SK-MEL-5 (cell line): ENCODE results near the gene SUSD6. TPM values are rescaled to one million over a fixed set of nuclear protein-coding genes. Genes with fewer than 3 reads are reported as not detected.
A peak's percentile ranks its signal among the peaks of the same experiment; 100 is the strongest.
"Not testable (repeated sequence)": the region's sequence is repeated elsewhere in the genome, so short reads cannot be mapped to it uniquely, and the experiment has no call there.

Experiments used
- DNase-seq: peaks from one replicate; pipeline ENCODE4 v3.0.0-alpha.2; 2016; ENCODE audit warnings: low read depth, low spot score
- in situ Hi-C: cut with HindIII; loops from 2 replicates; pipeline ENCODE4 v1.10.0; 2016; ENCODE audit warnings: low sequenced_read_pairs, high pct_unique_total_duplicates, low pct_unique_long_range_greater_than_20kb
- total RNA-seq: library from RNA; depleted of rRNA; stranded (reverse); fragments of >200 nt; shearing (Covaris generic); gene quantifications from 2 replicates; pipeline ENCODE4 v1.2.3, GENCODE V29; 2014

SUSD6 gene
- total RNA-seq, 1 experiment from 2014 or later, result 3.5 TPM

DNA sequence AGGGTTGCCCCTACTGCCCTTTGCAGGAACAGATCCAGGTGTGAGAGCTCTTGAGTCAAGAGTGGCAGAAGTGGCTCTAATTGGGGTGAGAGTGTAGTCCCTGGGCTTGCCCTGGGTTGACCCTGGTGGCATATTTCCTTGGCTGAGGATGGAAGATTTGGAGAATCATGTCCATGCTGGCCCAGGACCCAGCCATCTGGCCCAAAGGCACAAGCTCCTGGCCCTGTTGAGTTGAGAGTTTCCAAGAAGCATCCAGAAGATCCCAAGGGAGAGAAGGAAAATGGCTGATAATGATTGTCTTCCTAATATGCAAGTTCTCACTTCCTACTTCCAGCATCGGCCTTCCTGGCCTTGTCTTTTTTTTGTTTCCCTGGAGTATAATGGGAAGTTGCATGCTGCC lies 100.1 kb downstream of the SUSD6 start:
- in situ Hi-C loops, result no loop called here
- no peak for DNase-seq

DNA sequence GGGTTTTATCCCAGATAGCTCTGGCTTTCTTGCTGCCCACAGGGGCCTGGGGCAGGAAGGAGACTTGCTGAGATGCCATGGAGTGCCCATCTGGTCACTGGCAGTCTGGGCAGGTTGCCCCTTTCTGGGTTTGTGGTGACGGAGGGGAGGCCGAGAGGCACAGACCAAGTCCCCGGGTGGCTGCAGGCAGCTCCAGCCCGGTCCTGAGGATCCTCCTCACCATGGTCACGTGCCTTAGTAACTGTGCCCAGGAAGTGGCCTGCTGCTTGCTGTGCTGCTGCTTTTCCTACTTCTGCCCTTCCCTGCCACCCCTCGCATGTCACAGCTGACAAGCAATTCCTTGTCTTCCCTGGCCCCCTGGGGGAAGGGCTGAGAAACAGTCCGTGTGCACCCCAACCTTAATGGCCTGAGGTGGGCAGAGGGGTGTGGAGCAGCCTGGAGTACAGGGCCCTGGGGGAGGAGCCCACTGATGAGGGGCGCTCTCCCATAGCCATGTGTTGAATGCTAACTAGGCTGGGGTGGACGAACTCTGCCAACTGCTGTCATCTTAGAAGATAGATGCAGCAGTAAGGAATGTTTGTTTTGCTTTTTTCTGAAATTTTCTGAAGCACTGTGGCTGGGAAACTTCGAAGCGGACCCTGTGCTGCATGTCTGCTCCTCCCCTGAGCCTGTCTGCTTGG lies 100.6 kb downstream of the SUSD6 start:
- in situ Hi-C loops, result no loop called here
- DNase-seq, result no peak

DNA sequence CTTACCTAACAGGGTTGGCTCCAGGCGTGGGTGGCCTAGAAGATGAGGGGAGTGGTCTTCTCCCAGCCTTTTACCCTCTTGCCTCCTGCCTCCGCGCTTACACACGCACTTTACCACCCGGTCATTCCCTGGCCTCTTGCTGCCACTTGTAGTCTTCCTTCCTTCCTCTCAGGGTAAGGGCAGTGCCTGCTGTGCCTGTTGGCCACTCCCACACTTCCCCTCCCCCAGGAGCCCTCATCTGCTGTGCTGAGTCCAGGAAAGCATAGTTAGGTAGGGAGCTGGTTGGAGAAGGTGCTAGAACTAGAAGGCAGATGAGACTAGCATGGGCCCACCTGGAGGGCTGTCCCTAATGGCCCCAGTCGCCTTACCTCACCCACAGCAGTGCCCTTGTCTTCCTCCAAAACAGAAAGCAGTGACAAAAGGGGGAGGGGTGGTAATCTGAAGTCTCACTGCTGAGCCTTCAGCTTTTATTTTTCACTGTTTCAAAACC lies 101.2 kb downstream of the SUSD6 start:
- DNase-seq, result peak; percentile 22
- in situ Hi-C loops, result no loop called here

DNA sequence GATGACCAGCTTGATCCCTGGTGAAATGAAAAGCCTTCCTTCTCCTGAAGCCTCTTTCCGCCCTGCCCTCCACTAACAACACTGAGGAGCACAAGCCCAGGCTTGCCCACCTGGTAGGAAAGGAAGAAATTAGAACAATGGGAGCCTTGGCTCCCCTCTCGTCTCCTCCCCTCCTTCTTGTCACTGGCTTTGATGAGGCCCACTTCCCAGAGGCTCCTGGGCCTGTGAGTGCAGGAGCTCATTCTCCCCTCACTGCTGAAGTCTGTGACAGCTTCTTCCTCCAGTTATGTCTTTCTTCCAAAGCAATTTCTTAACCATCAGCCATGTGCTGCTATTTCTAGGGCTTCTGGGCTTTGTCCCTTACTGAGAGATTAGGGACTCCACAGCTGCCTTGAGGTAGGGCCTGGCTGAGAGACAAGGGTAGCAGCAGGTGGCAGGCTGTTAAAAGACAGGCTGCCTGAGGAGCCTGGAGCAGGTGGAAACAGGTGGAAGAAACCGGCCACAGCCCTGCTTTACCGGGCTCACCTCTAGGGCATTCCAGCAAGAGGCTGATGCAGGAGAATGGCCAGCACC lies 101.9 kb downstream of the SUSD6 start:
- DNase-seq, result no peak
- in situ Hi-C loops, result no loop called here

DNA sequence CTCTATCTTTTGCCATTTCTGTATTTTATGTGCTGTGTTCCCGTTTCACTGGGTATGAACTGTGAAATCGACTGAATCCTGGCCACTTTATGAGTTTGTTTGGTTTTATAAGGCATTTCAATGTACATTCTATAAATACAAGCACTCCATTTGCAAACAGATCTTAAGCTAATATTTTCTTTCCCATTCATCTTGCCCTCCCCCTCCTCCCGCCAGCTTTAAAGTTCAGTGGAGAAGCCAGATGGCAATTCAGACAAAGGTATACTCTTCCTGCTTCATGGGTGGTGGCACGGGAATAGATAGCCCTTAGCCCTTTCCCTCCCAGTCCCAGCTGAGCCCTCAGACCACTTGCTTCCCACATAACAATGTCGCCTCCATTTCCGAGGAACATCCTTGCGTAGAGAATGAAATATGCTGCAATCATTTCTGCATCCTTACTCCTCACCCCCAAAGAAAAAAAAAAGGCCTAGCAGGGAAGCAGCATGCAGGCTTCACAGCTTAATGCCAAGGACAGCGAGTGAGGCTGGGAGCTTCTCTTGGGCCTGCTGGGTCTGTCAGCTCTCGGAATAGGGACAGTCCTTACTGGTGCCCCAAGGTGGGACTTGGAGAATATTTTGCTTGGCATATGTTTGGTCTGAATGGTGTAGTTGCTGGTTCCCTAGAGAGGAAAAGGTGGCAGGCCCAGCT lies 102.7 kb downstream of the SUSD6 start:
- DNase-seq, result no peak
- in situ Hi-C loops, result no loop called here

DNA sequence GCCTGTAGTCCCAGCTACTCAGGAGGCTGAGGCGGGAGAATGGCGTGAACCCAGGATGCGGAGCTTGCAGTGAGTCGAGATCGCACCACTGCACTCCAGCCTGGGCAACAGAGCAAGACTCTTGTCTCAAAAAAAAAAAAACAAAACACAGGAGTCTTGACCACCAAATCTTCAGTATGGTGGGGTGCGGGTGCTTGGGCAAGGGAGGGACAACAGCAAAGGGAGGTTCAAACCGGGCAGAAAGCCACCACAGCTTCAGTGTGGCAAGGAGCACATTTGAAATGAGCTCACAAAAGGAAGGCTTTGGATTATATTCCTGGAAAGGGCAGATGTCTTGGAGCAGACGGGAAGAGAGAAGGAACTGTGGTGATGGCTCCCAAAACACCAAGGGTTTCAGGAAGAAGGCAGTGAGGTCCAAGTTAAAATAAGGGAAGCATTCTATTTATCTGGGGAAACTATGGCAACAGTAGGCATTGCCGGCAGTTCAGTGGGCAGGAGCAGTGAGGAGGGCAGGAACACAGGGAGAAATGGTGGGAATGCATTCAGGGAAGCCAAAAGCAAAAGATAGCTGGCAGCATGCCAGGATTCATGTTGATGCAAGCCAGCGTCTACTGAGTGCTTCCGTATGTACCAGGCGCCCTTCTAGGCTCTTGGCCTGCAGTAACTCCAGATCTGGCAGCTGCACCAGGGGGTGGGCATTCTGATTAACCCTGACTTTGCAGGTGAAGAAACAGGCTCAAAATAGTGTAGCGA lies 104.5 kb downstream of the SUSD6 start:
- DNase-seq, result no peak
- in situ Hi-C loops, result no loop called here

DNA sequence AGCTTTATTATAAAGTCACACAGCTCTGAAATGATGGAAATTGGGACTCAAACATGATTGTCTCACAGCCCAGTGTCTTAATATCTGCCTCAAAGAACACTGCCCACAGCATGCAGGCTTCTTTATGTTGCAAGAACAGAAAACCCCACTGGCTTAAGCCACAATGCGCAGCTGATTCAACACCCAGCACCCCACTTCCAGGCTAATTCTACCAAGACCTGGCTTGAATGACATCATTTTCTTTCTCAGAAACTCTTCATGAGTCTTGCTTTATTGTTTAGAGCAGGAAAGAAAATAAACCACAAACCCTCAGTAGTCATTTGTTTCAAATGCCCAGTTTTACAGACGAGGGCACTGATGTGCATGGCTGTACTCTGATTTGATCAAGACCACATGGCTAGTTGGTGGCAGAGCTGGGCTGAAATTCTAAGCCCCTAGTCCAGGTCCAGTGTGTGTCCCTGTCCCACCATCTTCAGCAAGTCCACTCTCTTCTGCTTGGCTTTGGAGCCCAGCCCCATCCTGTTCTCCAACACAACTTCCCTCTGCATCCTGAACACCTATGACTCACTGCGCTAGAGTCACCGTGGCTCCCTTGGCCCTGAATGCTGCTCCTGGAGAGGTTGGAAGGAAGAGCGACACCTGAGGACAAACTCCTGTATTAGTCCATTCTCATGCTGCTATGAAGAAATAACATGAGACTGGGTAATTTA lies 105.2 kb downstream of the SUSD6 start:
- in situ Hi-C loops, result no loop called here
- DNase-seq, result no peak

DNA sequence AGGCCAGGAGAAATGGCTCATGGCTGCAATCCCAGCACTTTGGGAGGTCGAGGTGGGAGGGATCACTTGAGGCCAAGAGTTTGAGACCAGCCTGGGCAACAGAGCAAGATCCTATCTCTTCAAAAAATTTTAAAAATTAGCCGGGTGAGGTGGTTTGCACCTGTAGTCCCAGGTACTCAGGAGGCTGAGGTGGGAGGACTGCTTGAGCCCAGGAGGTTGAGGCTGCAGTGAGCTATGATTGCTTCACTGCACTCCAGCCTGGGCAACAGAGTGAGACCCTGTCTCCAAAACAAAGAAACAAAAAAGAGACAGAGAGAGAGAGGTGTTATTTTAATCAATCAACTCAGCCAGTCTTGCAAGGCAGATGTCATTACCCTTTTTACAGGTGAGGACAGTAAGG lies 107.2 kb downstream of the SUSD6 start:
- DNase-seq, in situ Hi-C loops: not testable (repeated sequence)

DNA sequence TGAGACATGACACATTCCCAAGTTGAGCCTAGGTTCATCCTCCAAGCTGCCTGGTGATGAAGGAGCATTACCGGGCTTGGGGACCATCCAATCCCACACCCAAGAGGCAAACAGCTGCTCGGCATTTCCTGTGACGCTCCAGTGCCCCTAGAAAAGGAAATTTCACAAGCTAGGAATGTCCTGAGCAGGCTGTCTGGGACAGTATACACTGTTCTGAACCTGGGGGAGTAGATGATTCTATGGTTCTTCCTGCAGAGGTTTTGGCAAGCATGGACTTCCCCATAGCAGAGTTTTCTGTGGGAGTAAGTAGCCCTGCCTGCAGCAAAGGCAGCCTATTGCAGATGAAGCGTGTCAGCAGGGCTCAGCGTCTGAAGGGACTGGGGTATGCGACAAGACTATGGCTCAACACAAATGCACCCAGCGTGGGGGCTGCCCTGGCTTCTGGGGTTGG lies 108.1 kb downstream of the SUSD6 start:
- DNase-seq, result no peak
- in situ Hi-C loops, result no loop called here

DNA sequence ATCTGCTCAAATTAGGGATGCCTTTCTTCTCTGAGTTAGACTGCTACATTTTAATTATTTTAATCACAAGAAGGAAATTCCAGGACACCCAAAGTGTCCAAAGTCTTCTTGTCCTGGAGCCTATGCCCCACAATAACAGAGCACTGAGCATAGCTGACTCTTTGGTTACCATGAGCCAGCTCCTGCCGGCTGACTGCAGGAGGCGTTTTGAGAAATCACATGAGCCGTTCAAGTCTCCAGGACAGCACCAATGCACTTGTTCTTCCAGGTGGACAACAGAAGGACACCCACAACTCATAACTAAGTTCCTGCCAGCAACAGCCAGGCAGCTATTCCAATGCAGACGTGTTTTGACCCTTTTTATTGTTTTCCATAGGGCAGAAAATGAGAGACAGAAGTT lies 109.5 kb downstream of the SUSD6 start:
- peak; percentile 29 for DNase-seq
- in situ Hi-C loops, result no loop called here

DNA sequence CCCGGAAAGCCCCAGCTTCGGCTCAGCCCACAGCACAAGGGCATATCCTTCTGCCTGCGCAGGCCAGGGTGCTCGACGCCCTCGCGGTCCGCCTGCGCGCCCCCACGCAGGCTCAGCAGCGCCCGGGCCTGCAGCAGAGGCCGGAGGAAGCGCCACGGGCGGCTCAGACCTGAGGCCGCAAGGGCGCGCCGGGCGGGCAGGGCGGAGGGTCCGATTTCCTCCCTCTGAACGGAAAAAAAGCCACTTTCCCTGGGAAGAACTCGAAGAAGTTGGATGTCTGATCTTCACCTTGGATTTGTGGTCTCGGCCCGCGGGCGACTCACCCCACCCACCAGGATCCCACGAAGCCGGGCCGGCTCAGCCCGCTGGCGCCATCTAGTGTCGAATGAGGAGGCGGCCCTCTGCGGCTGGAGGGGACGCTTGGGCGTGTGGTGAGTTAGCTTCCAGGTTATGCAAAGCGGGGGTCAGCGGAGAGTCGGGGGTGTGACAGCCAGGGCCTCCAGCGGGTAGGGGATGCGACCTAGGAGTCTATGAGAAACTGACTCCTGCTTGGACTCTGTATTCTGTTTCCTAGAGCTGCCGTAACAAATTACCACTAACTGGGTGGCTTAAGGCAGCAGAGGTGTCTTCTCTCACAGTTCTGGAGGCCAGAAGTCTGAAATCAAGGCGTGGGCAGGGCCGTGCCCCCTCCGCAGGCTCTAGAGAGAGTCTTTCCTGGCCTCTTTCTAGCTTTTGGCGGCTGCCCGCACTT lies 115.5 kb downstream of the SUSD6 start:
- peak; percentile 72 for DNase-seq
- in situ Hi-C loops, result no loop called here

DNA sequence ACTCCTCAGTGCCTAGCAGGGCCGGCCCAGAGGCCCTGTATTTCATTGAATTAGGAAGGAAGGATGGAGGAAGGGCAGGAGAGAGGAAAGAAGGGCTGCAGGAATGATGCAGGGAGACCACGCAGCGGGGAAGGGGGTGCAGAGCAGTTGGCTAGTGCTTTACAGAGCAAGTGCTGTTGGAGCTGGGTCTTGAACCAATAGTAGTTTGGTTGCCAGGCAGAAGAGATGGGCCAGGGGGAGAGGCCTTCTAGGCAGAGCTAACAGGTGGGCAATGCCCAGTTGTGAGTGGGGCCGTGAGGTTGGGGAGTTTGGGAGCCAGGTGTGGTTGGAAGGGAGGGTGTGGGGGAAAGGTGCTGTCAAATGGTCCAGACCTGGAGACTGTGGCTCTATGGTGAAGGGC lies 116.5 kb downstream of the SUSD6 start:
- in situ Hi-C loops, result no loop called here

DNA sequence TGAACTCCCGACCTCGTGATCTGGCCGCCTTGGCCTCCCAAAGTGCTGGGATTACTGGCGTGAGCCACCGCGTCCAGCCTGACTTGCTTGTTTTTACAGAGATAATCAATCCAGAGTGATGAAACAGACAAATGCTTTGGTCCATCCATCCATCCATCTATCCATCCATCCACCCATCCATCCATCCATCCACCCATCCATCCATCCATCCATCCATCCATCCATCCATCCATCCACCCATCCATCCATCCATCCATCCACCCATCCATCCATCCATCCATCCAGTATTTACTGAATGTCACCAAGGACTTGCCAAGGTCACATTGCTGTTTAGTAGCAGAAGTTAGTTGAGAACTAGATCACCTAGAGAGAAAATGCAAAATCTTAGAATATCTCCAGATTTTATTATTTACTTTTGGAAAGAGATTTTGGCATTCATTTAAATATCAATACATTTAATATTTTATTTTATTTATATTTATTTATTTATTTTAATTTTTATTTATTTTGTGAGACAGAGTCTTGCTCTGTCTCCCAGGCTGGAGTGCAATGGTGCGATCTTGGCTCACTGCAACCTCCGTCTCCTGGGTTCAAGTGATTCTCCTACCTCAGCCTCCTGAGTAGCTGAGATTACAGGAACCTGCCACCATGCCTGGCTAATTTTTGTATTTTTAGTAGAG lies 120.7 kb downstream of the SUSD6 start:
- DNase-seq, in situ Hi-C loops: not testable (repeated sequence)

More for the DNA sequence above, 116.5 kb downstream of the SUSD6 start:
- DNase-seq, result peak; percentile 17

DNA sequence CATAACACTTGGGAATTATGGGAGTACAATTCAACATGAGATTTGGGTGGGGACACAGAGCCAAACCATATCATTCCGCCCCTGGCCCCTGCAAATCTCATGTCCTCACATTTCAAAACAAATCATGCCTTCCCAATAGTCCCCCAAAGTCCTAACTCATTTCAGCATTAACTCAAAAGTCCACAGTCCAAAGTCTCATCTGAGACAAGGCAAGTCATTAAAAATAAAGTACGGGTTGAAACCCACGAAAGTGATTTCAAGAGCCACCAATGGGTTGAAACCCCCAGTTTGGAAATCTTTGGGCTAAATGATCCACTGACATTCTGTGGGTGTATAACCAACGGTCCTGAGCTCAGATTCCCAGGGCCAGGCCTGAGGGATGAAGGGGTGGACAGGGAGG lies 125.0 kb downstream of the SUSD6 start:
- in situ Hi-C loops, DNase-seq: not testable (repeated sequence)

DNA sequence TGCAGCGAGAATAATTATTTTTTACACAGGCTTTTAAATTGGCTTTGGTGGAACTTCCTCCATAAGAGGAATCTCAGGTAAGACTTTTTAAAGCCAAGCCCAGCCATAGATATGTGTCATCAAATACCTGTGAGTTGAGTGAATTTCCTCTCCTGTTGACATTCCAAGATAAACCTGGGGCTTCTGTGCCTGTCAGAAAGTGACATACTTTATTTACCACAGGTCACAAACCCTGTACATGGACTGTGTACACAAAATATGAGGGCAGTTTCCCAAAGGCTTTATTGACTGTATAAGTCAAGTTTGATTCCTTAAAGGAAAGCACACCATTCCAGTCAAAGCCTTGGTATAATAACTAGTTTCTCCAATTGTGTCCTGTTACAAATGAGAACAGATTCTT lies 129.7 kb downstream of the SUSD6 start:
- DNase-seq, result no peak
- in situ Hi-C loops, result no loop called here

DNA sequence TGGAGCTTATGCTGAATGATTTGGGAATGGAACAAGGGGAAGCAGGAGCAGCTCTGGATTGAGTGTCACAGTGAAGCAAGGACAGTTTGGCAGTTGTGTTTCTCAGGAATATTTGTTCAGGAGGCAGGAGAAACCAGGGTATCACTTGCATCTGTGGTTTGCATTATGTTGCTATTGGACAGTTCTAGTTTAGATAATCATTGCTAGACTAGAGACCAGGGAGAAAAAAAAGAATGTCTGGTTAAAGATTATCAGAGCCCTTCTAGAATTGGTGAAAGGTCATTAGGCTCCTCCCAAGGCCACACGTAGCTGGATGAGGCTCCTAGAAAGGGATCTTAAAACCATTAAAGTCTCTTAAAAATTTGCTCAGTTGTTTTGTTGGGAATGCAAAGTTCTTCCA lies 138.6 kb downstream of the SUSD6 start:
- in situ Hi-C loops, result no loop called here
- DNase-seq, result no peak
